ENCODE measurements around the gene SPTBN4.
A peak's percentile ranks its signal among the peaks of the same experiment; 100 is the strongest.

The SPTBN4 gene

DNA sequence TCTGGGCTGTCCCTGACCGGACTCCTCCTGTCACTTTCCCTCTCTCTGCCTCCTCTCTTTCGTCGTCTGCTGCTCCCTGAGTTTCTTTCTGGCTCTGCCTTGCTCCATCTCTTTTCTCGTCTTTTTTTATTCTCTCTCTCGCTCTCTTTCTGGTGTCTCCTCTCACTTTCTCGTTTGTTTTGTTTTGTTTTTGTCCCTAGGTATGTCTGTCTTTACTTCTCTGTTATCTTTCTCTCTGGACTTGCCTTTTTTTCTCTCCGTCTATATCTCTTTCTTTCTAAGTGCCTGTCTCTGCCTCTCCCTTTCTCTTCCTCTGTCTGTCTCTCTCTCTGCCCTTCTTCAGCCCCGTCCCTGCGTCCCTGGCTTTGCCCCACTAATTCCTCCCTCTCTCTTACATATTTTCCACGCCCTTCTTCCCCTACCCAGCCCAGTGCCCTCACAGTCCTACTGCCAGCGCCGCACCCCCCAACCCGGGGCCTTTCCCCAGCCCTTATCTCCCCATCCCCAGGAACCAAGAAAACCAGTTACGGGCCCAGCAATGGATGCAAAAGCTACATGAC is 61.8 kb downstream of the SPTBN4 start:
- Histone ChIP-seq H3K4me3 (ENCODE audit: low read depth, low read length) (no peak overlapping the region), H3K9me3 (ENCODE audit: control insufficient read depth, insufficient read depth, low read depth, low read length) (no peaks in the 10 kb centered on the region), H3K27ac (ENCODE audit: extremely low read depth, low read depth, low read length) (peak overlapping the region; percentile 11; the same call in 1 of the 2 replicates), H3K4me1 (ENCODE audit: control insufficient read depth, insufficient read depth, low read length) (peaks cover 17% of the 10 kb centered on the region), H3K36me3 (ENCODE audit: control insufficient read depth in 2 of 2, insufficient read depth in 1 of 2, low read length in 2 of 2) (no peaks in the 10 kb centered on the region; a peak in 1 of 3 replicates)
- ChIA-PET CTCF (interaction anchor here (0.6 to 13.3 kb wide), 16 partner anchors 15 to 612 kb away, joined by 3 to 259 read pairs (median 4); no protein-coding TSS in a partner anchor), POLR2A (no interaction called here)
- TF ChIP-seq ZNF791 (tag by site-specific recombination; IDR thresholded peaks at IDR 0.05) (0 out of 2 replicates have a peak, but pooled peaks have one; percentile 0), PRDM1 (tag by site-specific recombination; IDR thresholded peaks at IDR 0.05) (peak; percentile 87), ZNF621 (tag by site-specific recombination; IDR thresholded peaks at IDR 0.05) (no peak; the same call in 1 of the 2 replicates), ZNF571 (tag by site-specific recombination; IDR thresholded peaks at IDR 0.05) (0 out of 2 replicates have a peak, but pooled peaks have one; percentile 26), ZNF366 (tag by site-specific recombination; conservative IDR thresholded peaks at IDR 0.05) (peak; percentile 94), ZNF544 (tag by site-specific recombination; IDR thresholded peaks at IDR 0.05) (peak; percentile 13; the same call in 1 of the 2 replicates), ZSCAN16 (tag by site-specific recombination; IDR thresholded peaks at IDR 0.05) (peak; percentile 10; the same call in 1 of the 2 replicates), ZNF266 (tag by site-specific recombination; IDR thresholded peaks at IDR 0.05; ENCODE audit: low read depth) (no peak), ZNF169 (tag by site-specific recombination; IDR thresholded peaks at IDR 0.05) (0 out of 2 replicates have a peak, but pooled peaks have one; percentile 44), SALL2 (tag by site-specific recombination; IDR thresholded peaks at IDR 0.05; ENCODE audit: borderline replicate concordance) (peak; percentile 69; the same call in 1 of the 2 replicates), ZNF785 (tag by site-specific recombination; IDR thresholded peaks at IDR 0.05) (0 out of 2 replicates have a peak, but pooled peaks have one; percentile 18), ZNF175 (tag by site-specific recombination; IDR thresholded peaks at IDR 0.05) (0 out of 2 replicates have a peak, but pooled peaks have one; percentile 61), ZNF521 (tag by site-specific recombination; IDR thresholded peaks at IDR 0.05) (peak; percentile 81; the same call in 1 of the 2 replicates), ZNF311 (tag by site-specific recombination; IDR thresholded peaks at IDR 0.05; ENCODE audit: borderline replicate concordance) (peak; percentile 18; the same call in 1 of the 2 replicates), ZFP3 (tag by site-specific recombination; IDR thresholded peaks at IDR 0.05; ENCODE audit: low read depth) (0 out of 2 replicates have a peak, but pooled peaks have one; percentile 6), ZNF843 (tag by site-specific recombination; IDR thresholded peaks at IDR 0.05) (0 out of 2 replicates have a peak, but pooled peaks have one; percentile 5), ZNF157 (tag by site-specific recombination; IDR thresholded peaks at IDR 0.05) (peak; percentile 49; the same call in 1 of the 2 replicates), ZNF174 (tag by site-specific recombination; IDR thresholded peaks at IDR 0.05) (no peak)
- TF ChIP-seq, protein P1, sequence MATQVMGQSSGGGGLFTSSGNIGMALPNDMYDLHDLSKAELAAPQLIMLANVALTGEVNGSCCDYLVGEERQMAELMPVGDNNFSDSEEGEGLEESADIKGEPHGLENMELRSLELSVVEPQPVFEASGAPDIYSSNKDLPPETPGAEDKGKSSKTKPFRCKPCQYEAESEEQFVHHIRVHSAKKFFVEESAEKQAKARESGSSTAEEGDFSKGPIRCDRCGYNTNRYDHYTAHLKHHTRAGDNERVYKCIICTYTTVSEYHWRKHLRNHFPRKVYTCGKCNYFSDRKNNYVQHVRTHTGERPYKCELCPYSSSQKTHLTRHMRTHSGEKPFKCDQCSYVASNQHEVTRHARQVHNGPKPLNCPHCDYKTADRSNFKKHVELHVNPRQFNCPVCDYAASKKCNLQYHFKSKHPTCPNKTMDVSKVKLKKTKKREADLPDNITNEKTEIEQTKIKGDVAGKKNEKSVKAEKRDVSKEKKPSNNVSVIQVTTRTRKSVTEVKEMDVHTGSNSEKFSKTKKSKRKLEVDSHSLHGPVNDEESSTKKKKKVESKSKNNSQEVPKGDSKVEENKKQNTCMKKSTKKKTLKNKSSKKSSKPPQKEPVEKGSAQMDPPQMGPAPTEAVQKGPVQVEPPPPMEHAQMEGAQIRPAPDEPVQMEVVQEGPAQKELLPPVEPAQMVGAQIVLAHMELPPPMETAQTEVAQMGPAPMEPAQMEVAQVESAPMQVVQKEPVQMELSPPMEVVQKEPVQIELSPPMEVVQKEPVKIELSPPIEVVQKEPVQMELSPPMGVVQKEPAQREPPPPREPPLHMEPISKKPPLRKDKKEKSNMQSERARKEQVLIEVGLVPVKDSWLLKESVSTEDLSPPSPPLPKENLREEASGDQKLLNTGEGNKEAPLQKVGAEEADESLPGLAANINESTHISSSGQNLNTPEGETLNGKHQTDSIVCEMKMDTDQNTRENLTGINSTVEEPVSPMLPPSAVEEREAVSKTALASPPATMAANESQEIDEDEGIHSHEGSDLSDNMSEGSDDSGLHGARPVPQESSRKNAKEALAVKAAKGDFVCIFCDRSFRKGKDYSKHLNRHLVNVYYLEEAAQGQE (tag by site-specific recombination; IDR thresholded peaks at IDR 0.05): no peak
- TF ChIP-seq, protein P2, sequence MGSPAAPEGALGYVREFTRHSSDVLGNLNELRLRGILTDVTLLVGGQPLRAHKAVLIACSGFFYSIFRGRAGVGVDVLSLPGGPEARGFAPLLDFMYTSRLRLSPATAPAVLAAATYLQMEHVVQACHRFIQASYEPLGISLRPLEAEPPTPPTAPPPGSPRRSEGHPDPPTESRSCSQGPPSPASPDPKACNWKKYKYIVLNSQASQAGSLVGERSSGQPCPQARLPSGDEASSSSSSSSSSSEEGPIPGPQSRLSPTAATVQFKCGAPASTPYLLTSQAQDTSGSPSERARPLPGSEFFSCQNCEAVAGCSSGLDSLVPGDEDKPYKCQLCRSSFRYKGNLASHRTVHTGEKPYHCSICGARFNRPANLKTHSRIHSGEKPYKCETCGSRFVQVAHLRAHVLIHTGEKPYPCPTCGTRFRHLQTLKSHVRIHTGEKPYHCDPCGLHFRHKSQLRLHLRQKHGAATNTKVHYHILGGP (tag by site-specific recombination; IDR thresholded peaks at IDR 0.05): 0 out of 2 replicates have a peak, but pooled peaks have one; percentile 27
- TF ChIP-seq, protein P3, sequence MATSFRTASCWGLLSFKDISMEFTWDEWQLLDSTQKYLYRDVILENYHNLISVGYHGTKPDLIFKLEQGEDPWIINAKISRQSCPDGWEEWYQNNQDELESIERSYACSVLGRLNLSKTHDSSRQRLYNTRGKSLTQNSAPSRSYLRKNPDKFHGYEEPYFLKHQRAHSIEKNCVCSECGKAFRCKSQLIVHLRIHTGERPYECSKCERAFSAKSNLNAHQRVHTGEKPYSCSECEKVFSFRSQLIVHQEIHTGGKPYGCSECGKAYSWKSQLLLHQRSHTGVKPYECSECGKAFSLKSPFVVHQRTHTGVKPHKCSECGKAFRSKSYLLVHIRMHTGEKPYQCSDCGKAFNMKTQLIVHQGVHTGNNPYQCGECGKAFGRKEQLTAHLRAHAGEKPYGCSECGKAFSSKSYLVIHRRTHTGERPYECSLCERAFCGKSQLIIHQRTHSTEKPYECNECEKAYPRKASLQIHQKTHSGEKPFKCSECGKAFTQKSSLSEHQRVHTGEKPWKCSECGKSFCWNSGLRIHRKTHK (tag by site-specific recombination; IDR thresholded peaks at IDR 0.05): no peak
- TF ChIP-seq, protein P4, sequence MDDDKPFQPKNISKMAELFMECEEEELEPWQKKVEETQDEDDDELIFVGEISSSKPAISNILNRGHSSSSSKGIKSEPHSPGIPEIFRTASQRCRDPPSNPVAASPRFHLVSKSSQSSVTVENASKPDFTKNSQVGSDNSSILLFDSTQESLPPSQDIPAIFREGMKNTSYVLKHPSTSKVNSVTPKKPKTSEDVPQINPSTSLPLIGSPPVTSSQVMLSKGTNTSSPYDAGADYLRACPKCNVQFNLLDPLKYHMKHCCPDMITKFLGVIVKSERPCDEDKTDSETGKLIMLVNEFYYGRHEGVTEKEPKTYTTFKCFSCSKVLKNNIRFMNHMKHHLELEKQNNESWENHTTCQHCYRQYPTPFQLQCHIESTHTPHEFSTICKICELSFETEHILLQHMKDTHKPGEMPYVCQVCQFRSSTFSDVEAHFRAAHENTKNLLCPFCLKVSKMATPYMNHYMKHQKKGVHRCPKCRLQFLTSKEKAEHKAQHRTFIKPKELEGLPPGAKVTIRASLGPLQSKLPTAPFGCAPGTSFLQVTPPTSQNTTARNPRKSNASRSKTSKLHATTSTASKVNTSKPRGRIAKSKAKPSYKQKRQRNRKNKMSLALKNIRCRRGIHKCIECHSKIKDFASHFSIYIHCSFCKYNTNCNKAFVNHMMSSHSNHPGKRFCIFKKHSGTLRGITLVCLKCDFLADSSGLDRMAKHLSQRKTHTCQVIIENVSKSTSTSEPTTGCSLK (tag by site-specific recombination; IDR thresholded peaks at IDR 0.05): no peak

All from HEK293 (cell line).